Body of pancreas (tissue), 4 donors: ENCODE measurements around the gene NKAIN4. TPM values are rescaled to one million over a fixed set of nuclear protein-coding genes. Genes with fewer than 3 reads are reported as not detected.

ENCODE experiments used
- ATAC-seq: fragments of 150-250 bp; one replicate; pipeline ENCODE4 v1.9.1; 2016
- DNase-seq, 4 donors: peaks; one replicate each; pipeline ENCODE4 v3.0.0-alpha.2; 2019
- H3K27ac ChIP-seq, 4 donors: fragments of 200-600 bp; sonication (generic); 1 replicate in 3 of 4; 2 replicates in 1 of 4; pipeline versions ENCODE4 v1.5.1 to v1.6.1; 2016 to 2019; ENCODE audit warnings: mild to moderate bottlenecking in 1 of 4, mixed read lengths in 1 of 4, moderate library complexity in 1 of 4
- H3K27me3 ChIP-seq, 2 donors: fragments of 200-600 bp; sonication (generic); one replicate each; pipeline ENCODE4 v1.6.0; 2016; ENCODE audit warnings: mild to moderate bottlenecking in 1 of 2
- H3K36me3 ChIP-seq, 2 donors: fragments of 200-600 bp; sonication (generic); replicated peaks in 1 of 2; 2 replicates each; pipeline ENCODE4 v1.5.1; 2016; ENCODE audit warnings: low read depth in 2 of 2; ENCODE audit not compliant: insufficient read depth in 1 of 2
- H3K4me1 ChIP-seq: fragments of 200-600 bp; sonication (generic); one replicate; pipeline ENCODE4 v1.6.0; 2016
- H3K4me3 ChIP-seq, 2 donors: fragments of 200-600 bp; sonication (generic); 1 replicate in 1 of 2; 2 replicates in 1 of 2; pipeline ENCODE4 v1.5.1; 2016 to 2019
- H3K9me3 ChIP-seq, 3 donors: fragments of 200-600 bp; sonication (generic); 1 replicate in 2 of 3; 2 replicates in 1 of 3; pipeline ENCODE4 v1.5.1; 2016
- POLR2A ChIP-seq, 3 donors: fragments of 450-650 bp; IDR thresholded peaks; one replicate each; pipeline ENCODE4 v1.6.1; 2016; ENCODE audit warnings: antibody characterized with exemption in 3 of 3, mild to moderate bottlenecking in 2 of 3
- WGBS, 2 donors: methylation state at CpG; one replicate each; pipeline ENCODE4 v1.1.5; 2017; 5-methylcytosine and 5-hydroxymethylcytosine counted together
- intact Hi-C: fragments of 100-400 bp; cut with DNase I; formaldehyde crosslinking; loops from one replicate; pipeline ENCODE4 v1.15.1; 2023
- total RNA-seq, 2 donors: library from RNA; depleted of rRNA; stranded (reverse); fragments of >200 nt; gene quantifications; one replicate each; pipeline ENCODE4 v1.1.0, GENCODE V29; 2016
- TF ChIP-seq, protein P1 (sequence below), 7 experiments: fragments of 450-650 bp in 4 of 7; fragments of 200-600 bp in 3 of 7; sonication (generic) in 3 of 7; IDR thresholded peaks; one replicate each; pipeline ENCODE4 v1.5.1; 2016 to 2019; ENCODE audit warnings: antibody characterized with exemption in 7 of 7

Gene NKAIN4
- total RNA-seq, 2 donors from 2014 or later, result not detected

DNA sequence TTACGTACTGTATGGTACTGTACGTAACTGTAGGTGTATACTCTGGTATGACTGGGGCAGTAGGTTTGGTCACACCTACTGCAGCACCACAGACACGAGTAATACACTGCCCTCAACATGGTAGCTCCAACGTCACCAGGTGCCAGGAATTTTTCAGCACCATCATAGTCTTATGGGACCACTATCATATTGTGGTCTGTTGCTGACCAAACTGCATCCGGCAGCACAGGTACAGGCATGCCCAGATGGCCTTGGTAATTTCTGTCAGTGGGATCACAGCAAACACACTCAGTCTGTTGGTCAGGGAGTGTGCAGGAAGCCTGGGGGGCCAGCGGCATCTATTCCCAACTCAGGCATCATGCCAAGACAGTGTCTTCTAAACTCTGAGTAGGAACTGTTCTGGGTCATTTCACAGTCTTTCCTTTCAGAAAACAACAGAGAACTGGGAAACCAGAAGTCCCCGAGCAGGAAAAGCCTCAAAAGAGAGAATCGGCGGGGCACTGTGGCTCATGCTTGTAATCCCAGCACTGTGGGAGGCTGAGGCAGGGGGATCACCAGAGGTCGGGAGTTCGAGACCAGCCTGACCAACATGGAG lies 44.2 kb downstream of the NKAIN4 start:
- TF ChIP-seq, protein P1, sequence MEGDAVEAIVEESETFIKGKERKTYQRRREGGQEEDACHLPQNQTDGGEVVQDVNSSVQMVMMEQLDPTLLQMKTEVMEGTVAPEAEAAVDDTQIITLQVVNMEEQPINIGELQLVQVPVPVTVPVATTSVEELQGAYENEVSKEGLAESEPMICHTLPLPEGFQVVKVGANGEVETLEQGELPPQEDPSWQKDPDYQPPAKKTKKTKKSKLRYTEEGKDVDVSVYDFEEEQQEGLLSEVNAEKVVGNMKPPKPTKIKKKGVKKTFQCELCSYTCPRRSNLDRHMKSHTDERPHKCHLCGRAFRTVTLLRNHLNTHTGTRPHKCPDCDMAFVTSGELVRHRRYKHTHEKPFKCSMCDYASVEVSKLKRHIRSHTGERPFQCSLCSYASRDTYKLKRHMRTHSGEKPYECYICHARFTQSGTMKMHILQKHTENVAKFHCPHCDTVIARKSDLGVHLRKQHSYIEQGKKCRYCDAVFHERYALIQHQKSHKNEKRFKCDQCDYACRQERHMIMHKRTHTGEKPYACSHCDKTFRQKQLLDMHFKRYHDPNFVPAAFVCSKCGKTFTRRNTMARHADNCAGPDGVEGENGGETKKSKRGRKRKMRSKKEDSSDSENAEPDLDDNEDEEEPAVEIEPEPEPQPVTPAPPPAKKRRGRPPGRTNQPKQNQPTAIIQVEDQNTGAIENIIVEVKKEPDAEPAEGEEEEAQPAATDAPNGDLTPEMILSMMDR (IDR thresholded peaks at IDR 0.05), result no peak
- TF ChIP-seq POLR2A (IDR thresholded peaks at IDR 0.05), result no peak
- intact Hi-C loops, result no loop called here
- Histone ChIP-seq H3K9me3 (no peaks in the 10 kb centered on the region), H3K36me3 (peaks cover 0 to 9% of the 10 kb centered on the region in 2 donors), H3K4me1 (peaks cover 41% of the 10 kb centered on the region), H3K27ac (no peak overlapping the region), H3K27me3 (no peaks in the 10 kb centered on the region), H3K4me3 (no peak overlapping the region)
- WGBS, 2 donors, result 73 to 82% methylated on average over 9 to 11 of the region's 11 CpGs
- ATAC-seq, result no peak
- no peak for DNase-seq

DNA sequence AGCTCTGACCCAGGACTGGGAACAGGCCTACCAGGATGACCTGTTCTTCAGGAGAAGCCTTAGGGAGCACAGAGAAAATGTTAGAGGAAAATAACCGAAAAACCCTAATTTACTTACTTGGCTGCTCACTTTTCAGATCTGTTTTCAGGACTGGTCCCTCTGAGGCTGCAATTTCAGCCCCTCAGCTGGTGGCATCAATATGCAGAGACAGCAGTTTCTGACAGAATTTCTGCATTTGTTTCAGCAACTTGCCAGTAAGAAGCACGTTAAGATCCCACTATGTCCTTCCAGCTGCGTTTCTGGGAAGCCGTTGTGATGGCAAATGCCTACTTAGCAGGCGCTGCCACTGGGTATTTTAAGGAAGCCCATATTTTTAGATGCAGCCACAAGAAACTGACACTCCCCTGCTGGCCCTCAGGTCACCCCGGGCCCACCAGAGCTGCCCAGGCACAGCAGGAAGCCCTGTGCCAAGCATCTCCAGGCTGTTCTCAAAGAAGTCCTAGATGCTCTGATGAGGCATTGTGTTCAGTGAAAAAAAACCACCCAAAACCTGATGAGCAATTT lies 45.8 kb downstream of the NKAIN4 start:
- H3K27ac ChIP-seq, result no peak overlapping the region
- intact Hi-C loops, result no loop called here
- DNase-seq, result no peak
- no peak for TF ChIP-seq POLR2A (IDR thresholded peaks at IDR 0.05)
- TF ChIP-seq, protein P1 (IDR thresholded peaks at IDR 0.05), result no peak
- no peaks in the 10 kb centered on the region for H3K9me3 ChIP-seq
- ATAC-seq, result no peak
- 77 to 79% methylated on average over 6 of the region's 6 CpGs for WGBS, 2 donors
- H3K36me3 ChIP-seq, result peaks cover 4 to 17% of the 10 kb centered on the region in 2 donors
- peaks cover 25% of the 10 kb centered on the region for H3K4me1 ChIP-seq
- H3K27me3 ChIP-seq, result no peaks in the 10 kb centered on the region
- no peak overlapping the region for H3K4me3 ChIP-seq

DNA sequence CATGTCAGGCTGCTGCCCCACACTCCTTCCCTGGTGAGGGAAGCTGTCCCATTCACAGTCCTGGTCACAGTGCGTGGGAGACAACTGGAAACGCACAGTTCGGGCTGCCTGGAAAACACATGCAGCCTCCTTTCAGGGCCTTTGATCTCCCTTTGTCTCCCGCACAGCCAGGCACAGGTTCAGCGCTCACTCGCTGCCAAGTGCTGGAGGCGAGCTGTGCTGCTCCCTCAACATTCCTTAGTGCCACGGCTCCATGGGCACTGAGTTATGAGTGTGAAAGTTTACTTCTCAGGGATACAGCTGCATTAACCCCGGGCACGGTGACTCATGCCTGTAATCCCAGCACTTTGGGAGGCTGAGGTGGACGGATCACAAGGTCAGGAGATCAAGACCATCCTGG lies 47.4 kb downstream of the NKAIN4 start:
- H3K27ac ChIP-seq, result no peak overlapping the region
- H3K4me1 ChIP-seq, result peaks cover 9% of the 10 kb centered on the region
- WGBS, 2 donors, result 79 to 81% methylated on average over 11 of the region's 11 CpGs
- DNase-seq (no peak), ATAC-seq (no peak)
- H3K4me3 ChIP-seq, result no peak overlapping the region
- intact Hi-C loops, result no loop called here
- H3K36me3 ChIP-seq, result peaks cover 12 to 28% of the 10 kb centered on the region in 2 donors
- no peak for TF ChIP-seq POLR2A (IDR thresholded peaks at IDR 0.05)
- TF ChIP-seq, protein P1 (IDR thresholded peaks at IDR 0.05), result no peak
- no peaks in the 10 kb centered on the region for H3K9me3 ChIP-seq
- H3K27me3 ChIP-seq, result no peaks in the 10 kb centered on the region

DNA sequence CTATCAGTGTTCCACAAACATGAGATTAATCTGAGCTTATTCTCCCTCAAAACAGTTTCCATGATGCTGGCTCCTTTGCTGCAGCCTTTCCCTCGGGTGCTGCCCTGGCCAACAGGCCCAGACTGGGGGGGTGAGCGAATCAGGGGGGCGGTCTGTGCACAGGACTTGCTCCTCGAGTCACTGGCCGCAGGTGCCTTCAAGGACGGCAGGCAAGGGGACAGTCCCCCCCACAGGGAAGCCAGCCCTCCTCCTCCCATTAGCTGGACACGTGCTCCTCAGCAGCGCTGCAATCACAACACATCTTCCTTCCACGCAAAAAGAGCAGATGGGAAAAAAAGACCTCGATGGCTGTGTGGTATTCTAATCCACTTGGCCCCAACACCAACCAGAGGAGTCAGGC lies 48.4 kb downstream of the NKAIN4 start:
- Histone ChIP-seq H3K27ac (no peak overlapping the region), H3K4me1 (no peaks in the 10 kb centered on the region), H3K4me3 (no peak overlapping the region), H3K36me3 (peaks cover 12 to 30% of the 10 kb centered on the region in 2 donors), H3K27me3 (no peaks in the 10 kb centered on the region), H3K9me3 (no peaks in the 10 kb centered on the region)
- whole genome bisulfite sequencing, 2 donors, result 65 to 76% methylated on average over 8 to 9 of the region's 10 CpGs
- intact Hi-C loops, result no loop called here
- DNase-seq (no peak), ATAC-seq (no peak)
- TF ChIP-seq, protein P1 (IDR thresholded peaks at IDR 0.05), result no peak
- TF ChIP-seq POLR2A (IDR thresholded peaks at IDR 0.05), result no peak

DNA sequence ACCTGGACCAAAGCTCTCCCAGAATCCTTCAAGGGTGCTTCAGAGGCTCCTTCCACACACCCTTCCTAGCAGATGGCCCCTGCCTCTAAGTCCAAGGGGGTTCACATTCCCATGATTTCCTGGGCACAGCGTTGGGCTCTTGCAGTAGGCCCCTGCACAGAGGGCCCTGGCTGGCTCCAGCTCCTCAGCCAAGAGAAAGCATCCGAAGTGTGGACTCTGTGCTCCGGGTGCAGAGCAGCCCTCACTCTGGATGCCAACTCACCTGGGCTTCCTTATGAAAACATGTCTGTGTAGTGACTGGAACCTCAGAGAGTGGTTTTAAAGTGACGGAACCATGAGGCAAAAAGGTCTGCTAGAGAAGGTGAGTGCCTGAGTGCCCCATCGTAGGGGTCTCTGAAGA lies 49.9 kb downstream of the NKAIN4 start:
- H3K27ac ChIP-seq, result no peak overlapping the region
- ATAC-seq (no peak), DNase-seq (no peak)
- H3K27me3 ChIP-seq, result no peaks in the 10 kb centered on the region
- intact Hi-C loops, result no loop called here
- H3K4me3 ChIP-seq, result no peak overlapping the region
- WGBS, 2 donors, result 88 to 91% methylated on average over 4 to 5 of the region's 5 CpGs
- H3K9me3 ChIP-seq, result no peaks in the 10 kb centered on the region
- H3K36me3 ChIP-seq, result peaks cover 12 to 30% of the 10 kb centered on the region in 2 donors
- TF ChIP-seq POLR2A (IDR thresholded peaks at IDR 0.05), result no peak
- TF ChIP-seq, protein P1 (IDR thresholded peaks at IDR 0.05), result no peak
- H3K4me1 ChIP-seq, result no peaks in the 10 kb centered on the region
